HG02759 (cell line): ENCODE results near the gene ZNF385D.

ENCODE experiments used
- ATAC-seq: cut with Tn5 transposase; IDR thresholded peaks from one replicate; pipeline ENCODE4 v1.9.1; 2021; ENCODE audit warnings: mild to moderate bottlenecking, moderate library complexity; ENCODE audit not compliant: unreplicated experiment

ZNF385D gene, protein sequence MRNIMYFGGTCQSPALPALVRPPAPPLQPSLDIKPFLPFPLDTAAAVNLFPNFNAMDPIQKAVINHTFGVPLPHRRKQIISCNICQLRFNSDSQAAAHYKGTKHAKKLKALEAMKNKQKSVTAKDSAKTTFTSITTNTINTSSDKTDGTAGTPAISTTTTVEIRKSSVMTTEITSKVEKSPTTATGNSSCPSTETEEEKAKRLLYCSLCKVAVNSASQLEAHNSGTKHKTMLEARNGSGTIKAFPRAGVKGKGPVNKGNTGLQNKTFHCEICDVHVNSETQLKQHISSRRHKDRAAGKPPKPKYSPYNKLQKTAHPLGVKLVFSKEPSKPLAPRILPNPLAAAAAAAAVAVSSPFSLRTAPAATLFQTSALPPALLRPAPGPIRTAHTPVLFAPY

DNA sequence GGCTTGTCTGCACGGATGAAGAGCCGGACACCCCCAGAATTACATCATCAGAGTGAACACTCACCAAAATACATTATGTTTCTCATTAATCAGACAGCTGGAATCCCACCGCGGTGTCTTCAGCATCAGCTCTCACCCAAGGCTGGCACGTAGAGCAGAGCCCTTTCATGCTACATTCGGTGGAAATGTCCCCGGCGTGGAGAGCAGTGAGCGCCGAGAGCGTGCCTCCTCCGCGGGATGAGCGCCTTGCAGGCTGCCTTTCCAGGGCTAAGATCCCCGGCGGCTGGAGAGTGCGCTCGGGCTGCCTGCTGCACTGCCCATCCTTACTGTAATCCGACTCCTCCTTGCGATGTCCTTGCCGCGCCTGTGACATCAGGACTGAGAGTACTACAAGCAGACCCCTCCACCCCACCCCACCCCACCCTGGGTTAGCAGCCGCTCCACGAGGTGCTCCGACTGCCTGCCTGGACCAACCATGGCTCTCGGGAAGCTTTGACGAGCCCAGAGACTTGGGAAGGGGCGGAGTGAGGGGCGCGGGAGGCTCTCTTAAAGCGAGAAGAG, at the start of gene ZNF385D:
TSS of gene ZNF385D (minus strand) at position 380 of the 561 bp plus-strand sequence. CDS start at position 86, 294 bp downstream.
- no peak for ATAC-seq

DNA sequence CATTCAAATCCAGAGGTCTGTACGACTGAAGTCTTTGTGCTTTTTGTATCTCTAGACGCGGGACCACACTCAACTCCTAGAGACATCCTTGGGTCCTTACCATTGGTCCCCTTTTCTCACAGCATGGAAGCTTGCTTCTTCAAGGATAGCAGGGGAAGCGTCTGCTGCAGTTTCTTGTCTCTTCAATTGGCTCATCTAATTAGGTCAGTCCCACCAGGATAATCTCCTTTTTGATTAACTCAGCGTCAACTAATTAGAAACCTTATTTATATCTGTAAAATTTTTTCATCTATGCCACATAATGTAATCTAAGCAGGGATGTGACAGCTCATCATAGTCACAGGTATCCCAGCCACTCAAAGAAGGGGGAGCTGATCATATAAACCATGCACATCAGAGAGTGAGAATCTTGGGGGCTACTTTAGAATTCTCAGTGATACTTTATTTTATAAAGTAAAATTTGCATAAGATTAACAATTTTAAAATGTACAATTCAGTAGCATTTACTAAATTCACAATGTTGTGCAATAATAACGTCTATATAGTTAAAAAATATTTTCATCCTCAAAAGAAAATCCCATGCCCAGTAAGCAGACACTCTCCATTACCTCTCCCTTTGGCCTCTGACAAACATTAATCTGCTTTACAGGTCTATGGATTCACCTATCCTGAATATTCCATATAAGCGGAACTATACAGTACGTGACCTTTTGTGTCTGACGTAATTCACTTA, 47.5 kb upstream of the ZNF385D start:
- ATAC-seq, result no peak

DNA sequence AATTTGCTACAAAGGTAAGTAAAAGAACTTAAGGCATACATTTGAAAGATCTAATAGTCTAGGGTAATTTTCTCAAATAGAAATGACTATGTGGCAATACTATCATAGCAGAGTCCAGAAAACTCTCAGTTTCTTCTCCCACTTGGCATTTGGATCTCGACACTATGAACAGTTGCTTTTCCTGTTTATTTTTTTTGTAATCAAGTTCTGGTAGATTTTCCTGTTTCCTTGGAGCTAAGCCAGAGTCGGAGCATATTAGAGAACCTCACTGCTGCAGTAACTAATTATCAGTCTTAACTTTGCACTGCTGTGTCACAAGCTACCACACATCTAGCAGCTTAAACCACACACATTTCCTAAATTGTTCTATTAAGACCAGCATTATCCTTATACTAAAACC, 44.9 kb upstream of the ZNF385D start:
- ATAC-seq, result no peak

DNA sequence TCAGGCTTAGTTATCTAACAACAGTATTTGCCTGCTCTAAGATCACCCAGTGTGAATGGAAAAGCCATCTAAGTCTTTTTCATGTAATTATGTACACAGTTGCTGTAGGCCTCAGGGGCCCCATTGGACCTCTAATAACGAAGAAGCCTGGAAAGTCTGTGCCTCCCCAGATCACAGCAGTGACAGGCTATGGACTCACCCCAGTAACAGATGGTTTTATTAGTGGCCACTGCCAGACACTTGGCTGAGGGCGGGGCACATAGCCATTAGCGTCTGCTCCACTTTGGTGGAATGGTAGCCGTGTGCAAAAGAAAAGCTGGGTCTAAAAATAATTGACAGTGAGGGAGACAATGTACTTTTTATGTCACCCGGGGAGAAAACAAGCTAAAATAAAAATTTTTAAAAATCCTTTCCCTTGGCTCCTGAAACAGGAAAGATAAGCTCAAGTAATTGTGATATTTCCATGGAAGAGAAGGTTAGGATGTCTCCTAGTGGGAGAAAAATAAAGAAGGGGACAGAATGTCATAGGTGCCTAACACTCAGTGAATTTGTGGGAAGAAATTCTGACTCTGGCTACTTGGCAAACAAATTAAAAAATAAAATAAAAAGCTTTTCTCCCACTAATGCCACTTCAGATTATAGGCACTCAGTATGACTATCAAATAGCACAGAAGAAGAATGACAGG, 44.3 kb upstream of the ZNF385D start:
- no peak for ATAC-seq

DNA sequence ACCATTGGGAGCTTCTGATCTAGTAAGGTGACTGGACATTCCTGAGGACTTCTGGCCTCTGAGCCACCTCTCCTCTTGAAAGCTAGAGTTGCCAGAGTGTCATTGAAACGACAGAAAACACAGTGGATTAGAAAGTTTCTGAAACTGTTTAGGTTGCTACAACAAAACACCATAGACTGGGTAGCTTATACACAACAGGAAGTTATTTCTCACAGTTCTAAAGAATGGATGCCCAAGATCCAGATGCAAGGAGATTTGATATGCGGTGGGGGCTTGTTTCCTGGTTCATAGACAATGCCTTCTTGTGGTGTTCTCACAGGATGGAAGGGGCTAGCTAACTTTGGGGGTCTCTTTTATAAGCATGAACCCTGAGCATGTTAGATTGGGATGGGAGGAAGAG, 43.3 kb upstream of the ZNF385D start:
- ATAC-seq, result no peak

DNA sequence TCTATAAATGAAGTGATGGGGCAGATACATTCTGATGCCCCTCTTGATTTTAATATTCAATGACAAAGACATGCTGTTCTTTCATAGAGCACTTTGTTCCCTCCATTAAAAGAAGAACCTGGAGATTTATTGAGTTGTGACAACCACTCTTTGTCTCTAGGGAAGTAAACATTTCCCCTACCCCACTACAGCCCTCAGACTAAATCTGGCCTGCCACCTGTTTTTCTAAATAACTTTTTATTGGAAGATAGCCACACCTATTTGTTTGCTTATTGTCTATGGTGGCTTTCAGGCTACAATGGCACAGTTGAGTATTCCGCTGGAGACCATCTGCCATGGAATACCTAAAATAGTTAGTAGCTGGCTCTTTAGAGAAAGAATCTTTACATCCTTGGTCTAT, 41.2 kb upstream of the ZNF385D start:
- no peak for ATAC-seq

DNA sequence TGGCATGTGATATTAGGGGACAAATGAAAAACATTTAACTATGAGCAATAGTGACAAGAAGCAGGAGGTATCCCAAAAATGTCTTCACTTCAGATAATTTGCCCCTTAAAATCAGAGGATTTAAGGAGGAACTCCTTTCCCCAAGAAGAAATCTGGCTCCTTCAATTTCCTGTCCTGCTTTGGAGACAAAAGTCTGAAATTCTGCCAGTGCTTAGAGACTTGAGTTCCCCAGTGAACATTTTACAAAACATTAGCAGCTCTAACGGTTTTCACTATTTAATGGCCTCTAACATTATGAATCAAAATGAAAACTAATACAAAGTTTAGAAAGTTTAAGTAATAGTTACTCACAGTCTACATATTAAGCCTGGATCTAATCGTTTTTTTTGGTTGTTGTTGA, 40.3 kb upstream of the ZNF385D start:
- ATAC-seq, result no peak

DNA sequence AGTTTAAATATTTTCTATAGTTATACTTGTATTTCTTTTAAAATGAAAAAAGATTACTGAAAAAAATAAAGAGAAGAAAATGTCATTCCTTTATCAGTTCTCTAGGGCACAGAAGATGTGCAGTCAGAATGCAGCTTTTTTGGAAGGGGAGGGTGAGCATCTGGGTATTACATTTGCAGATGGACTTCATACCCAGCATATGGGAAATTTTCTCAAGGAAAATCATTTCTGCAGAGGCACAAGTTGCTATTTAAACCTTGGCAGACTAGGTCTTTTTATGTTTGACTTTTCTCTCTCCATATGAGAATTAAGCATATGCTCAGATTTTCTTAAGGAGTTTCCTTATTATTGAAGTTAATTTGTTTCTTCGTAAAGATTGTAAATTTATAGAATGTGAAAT, 39.5 kb upstream of the ZNF385D start:
- no peak for ATAC-seq

DNA sequence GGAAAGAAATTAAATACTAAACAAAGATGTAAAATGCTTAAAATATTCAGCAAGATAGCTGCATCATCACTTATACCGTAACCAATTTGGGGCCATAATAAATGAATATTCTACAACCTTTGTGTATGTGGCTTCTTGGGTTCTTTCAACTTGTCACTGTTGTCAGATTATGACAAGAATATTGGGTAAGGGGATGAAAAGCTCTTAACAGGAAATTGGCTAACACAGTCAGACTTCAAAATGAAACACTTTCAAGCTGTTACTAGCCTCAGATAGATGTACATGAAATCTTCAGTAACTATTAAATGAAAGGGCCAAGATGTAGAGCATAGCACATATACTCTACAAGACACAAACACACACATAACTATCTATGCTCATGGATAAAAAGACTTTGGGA, 38.7 kb upstream of the ZNF385D start:
- ATAC-seq, result no peak

DNA sequence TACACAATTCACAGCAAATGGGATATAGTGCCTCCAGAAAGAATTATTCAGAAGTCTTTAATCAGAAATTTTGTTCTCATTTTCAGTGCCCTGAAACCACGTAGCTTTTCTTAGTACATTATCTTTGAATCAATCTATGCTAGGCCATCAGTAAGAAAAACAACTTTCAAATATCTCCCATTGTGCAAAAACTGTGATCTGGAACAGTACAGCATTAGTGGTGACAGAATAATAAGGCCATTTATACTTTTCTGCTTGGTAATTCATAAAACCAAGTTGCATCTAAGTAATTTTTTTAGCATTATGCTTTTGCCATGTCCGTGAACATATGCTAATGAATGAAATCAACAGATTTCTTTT, 35.4 kb upstream of the ZNF385D start:
- no peak for ATAC-seq

DNA sequence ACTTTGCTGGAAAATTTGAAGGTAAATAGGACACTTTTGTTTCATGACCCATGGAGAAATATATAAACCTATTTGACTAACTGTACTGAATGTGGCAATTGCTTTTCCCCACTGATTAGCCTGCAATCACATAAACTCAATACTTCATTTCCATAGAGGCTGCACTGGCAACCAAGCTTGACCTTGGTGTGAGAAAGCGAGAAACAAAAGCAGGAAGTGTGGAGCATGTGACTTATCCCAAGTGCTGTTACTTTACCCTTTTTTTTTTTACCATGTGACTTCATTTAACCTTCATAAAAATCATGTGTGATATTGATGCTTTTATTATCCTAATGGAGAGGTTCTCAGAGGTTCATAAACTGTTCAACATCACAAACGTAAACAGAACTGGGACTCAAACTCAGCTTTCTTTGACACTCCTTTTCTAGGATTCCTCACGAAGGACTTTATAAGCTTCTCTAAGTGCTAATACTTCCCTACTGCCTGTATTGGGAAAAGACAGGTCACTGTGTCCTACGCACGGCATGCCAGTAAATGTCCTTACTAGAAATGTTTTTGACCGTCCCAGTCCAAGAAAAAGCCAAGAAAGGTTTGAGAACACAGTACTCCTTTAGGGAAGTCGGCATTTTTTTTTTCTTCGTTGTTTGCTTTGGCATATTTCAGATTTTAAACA, 34.9 kb upstream of the ZNF385D start:
- ATAC-seq, result no peak

DNA sequence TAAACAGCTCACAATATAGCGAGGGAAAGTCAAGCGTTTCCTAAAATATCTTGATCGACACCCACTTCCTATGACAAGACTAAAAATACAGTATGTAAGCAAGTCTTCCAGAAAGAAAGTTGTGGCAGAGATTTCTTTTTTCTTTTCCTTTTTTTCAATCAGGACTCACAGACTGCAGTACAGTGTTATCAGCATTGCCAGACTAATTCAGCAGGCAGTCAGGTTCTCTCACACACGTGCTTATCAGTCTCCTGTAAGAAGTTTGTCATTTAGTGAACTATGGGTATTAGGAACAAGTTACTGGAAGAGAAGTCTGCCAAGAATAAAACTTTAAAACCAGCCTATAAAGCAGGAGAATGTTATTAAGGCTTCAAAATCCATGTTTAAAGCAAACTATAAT, 32.8 kb upstream of the ZNF385D start:
- ATAC-seq, result no peak

DNA sequence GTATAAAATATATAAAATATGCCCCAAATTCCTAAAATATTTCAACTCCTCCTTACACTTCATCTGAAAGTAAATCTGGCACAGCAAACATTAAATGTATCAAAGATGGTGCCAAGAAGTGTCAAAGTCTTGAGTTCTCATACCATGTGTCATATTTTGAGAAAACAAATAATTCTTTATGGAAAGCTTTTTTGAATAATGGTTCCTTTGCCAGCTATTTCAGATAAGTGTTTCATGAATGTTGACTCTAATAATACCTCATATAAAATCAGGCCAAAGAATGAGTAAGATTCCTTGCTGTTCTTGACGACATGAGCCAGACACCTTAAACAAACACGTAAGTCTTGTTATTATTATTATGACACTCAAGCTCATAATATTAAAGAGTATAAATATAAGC, 30.3 kb upstream of the ZNF385D start:
- no peak for ATAC-seq

DNA sequence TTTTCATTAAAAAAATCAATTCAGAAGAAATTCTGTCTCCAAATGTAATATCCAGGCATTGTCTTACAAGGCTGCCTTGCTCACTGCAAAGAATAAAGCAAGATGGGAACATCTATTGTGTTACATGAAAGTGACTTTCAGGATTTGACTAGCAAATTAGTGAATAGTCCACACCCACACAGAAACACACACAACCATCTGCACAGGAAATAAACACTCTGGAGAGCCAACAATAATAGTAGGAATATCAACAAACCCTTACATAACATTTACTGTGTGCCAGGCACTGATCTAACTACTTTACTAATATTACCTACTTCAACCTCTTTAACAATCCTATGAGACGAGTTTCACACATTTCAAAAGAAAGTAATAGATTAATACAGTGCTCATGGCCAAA, 28.9 kb upstream of the ZNF385D start:
- ATAC-seq, result no peak

DNA sequence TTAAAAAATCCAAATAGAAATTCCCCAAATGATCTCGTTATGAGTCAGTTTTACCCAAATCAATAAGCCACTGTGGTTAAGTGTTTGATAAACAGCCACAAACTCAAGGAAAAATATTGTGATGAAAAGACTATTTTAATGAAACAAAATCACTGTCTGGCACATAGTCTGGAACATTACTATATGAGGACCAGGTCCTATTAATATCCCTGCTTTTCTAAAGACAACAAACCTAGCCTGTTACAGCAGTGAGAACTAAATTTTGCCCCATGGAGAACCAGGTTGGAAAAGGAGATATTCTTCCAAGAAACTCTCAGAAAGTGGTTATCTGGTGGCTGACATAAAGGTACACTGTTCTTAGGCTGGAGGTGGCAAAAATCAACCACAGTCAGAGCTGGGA, 27.7 kb upstream of the ZNF385D start:
- ATAC-seq, result no peak

DNA sequence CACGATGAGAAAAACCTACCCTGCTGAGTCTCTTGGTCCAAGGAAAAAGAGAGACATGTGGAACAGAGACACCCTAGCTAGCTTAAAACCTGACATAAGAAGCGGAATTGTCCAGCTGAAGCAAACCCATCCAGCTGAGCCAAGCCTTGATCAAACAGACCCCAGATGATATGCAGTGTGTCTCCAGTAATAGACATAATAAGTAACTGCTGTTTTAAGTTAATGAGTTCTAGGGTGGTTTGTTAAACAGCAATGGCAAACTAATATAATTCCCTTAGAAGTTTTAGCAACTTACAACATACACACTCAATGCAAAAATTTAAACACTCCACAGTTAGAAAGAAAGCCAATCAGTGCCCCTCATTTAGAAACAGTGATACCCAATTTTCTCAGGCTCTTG, 26.8 kb upstream of the ZNF385D start:
- ATAC-seq, result no peak

DNA sequence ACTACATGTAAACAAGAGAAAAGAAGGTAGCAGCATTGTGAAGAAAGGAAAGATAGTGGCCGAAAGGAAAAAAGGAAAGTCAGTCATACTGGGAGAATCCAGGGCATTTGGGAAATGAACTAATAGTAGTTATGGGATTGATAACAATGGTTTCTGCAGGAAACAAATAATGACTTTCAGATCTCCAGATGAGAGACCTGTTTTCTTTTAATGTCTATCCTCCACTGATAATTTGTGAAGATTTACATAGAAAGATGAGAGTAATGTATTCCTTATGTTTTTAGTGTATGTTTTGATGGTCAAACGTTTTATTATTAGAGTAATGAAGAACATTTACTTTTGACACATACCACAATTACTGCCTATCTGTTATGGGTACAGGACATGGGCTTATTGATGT, 15.0 kb upstream of the ZNF385D start:
- no peak for ATAC-seq

DNA sequence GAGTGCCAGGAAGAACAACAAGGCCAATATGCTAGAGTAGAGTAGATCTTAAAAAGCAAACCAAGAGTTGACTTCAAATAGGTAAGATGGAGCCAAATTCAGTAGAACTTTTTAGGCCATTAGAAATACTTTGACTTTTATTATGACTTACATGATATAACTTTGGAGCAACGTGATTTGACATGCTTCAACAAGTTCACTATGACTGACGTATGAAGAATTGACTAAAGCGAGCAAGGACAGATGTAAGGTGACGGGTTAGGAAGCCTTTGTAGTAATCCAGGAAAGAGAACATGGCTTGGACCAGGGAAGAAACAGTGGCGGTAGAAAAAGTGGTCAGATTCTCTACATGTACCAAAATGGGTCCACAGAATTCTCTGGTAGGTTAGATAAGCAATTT, 4.9 kb upstream of the ZNF385D start:
- ATAC-seq, result no peak

DNA sequence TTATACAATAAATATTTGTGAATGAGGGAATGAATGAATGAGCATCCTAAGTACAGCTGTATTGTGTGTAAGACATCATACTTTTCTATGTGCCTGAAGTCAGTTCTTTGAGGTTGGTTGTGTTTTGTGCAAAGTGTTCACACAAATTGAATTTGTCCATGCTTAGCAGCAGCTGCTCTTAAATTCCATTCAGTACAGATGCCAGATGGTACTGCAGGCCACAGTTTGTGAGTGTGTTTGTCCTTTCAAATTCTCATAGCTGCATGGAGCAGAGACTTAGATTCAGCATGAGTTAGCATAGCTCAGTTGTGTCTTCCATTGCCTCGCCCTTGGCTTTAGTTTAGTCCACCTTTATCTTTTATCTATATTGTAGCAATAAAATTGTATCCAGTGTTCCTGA, 3.8 kb upstream of the ZNF385D start:
- ATAC-seq, result no peak

DNA sequence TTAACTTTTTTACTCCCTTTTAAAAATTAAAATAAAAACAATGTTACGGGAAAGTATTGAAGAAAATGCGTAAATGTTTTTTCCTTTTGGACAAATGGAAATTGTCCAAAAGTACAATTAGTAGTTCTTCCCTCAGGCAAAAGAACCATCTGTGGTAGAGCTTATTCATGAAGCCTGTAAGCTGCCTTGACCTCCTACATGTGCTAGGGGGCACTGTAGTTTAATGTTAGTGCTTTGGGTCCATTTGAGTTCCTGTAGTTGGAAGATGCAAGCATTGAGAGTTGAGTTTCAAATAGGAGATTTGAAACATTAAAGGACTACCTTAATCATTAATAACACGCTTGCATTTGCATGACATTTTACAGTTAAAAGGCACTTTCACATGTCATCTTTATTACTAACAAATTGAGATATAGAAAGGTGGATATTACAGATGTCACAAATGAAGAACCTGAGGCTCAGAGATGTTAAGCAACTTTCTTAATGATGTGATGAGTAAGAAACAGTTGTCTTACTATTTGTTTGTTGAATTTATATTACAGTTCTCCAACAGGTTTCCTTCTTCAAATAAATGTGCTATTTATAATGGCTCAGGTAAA, 1.8 kb upstream of the ZNF385D start:
- ATAC-seq, result no peak

DNA sequence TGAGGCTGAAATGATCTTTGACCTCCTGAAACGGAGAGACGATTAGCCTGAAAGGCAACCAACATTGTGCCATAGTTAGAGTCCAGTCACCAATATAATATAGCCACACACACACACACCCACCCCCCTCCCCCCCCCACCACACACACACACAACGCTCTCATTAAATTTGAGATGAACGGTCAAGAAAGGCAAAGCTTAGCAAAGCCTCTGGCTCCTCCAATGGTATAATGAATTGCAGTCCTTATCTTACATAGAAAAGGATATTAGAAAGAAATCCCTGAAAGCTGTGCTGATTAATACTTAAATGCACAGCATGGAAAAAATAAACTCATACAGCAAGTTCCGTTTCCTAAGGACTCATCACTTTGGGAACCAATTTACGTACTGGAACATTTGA, 876 bp upstream of the ZNF385D start:
- no peak for ATAC-seq
